ENCODE measurements around the gene ZCCHC7. TPM values are rescaled to one million over a fixed set of nuclear protein-coding genes. Genes with fewer than 3 reads are reported as not detected.

ZCCHC7 gene
- total and polyA plus RNA-seq, 10 of the 15 experiments (the other 5 are each of a cell fraction or from before 2014, with no cell fraction given): 42.9 to 178 (median 53.3) TPM

DNA sequence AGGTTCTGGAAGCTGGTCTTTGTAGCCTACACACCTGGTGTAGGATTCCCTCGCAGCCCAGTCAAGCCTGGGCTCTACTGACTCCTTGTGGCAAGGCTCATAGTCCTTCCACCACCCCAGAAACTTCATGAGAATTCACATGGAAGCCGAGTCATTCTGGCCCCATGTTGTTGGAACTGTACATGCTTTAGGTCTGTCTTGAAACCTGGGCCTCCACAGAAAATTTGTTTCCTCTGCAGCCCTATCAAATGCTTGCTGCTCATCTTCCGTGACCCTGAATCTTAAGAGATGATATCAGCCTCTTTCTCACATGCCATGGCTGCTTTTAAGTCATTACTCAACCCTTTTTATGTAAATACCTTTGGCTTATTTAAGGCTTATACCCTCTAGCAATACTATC is 188.8 kb downstream of the ZCCHC7 start (continued):
- TF ChIP-seq, protein P1, sequence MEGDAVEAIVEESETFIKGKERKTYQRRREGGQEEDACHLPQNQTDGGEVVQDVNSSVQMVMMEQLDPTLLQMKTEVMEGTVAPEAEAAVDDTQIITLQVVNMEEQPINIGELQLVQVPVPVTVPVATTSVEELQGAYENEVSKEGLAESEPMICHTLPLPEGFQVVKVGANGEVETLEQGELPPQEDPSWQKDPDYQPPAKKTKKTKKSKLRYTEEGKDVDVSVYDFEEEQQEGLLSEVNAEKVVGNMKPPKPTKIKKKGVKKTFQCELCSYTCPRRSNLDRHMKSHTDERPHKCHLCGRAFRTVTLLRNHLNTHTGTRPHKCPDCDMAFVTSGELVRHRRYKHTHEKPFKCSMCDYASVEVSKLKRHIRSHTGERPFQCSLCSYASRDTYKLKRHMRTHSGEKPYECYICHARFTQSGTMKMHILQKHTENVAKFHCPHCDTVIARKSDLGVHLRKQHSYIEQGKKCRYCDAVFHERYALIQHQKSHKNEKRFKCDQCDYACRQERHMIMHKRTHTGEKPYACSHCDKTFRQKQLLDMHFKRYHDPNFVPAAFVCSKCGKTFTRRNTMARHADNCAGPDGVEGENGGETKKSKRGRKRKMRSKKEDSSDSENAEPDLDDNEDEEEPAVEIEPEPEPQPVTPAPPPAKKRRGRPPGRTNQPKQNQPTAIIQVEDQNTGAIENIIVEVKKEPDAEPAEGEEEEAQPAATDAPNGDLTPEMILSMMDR (IDR thresholded peaks at IDR 0.05 in 2 of 3, conservative IDR thresholded peaks at IDR 0.05 in 1 of 3; ENCODE audit: control insufficient read depth in 2 of 3, extremely low read depth in 1 of 3, insufficient read depth in 1 of 3, low read depth in 3 of 3, low read length in 3 of 3): peak; percentile 55 to 62 (median 58)
- TF ChIP-seq TCF7 (IDR thresholded peaks at IDR 0.05; ENCODE audit: borderline replicate concordance) (no peak), PAX8 (IDR thresholded peaks at IDR 0.05) (no peak), ZNF24 (IDR thresholded peaks at IDR 0.05) (no peak), SRF (IDR thresholded peaks at IDR 0.05; ENCODE audit: low read depth in 2 of 2, low read length in 2 of 2) (no peak), SUZ12 (IDR thresholded peaks at IDR 0.05; ENCODE audit: unreplicated experiment) (no peak), HDGF (IDR thresholded peaks at IDR 0.05) (no peak), GABPA (IDR thresholded peaks at IDR 0.05; ENCODE audit: low read depth) (no peak), PAX5 (IDR thresholded peaks at IDR 0.05; ENCODE audit: borderline replicate concordance, low read depth, low read length) (0 out of 2 replicates have a peak, but pooled peaks have one; percentile 48), CHD2 (IDR thresholded peaks at IDR 0.05; ENCODE audit: borderline replicate concordance, low read depth, low read length) (no peak), SMC3 (IDR thresholded peaks at IDR 0.05; ENCODE audit: borderline replicate concordance, low read length) (peak; percentile 56; the same call in 1 of the 2 replicates), YBX1 (IDR thresholded peaks at IDR 0.05) (no peak), BRCA1 (IDR thresholded peaks at IDR 0.05; ENCODE audit: low read depth, low read length) (no peak), CREM (IDR thresholded peaks at IDR 0.05; ENCODE audit: low read depth) (0 out of 2 replicates have a peak, but pooled peaks have one; percentile 8), TARDBP (IDR thresholded peaks at IDR 0.05; ENCODE audit: borderline replicate concordance) (no peak), RCOR1 (conservative IDR thresholded peaks at IDR 0.05; ENCODE audit: low read depth, low read length) (no peak), HCFC1 (IDR thresholded peaks at IDR 0.05; ENCODE audit: low read length) (no peak), NFYA (IDR thresholded peaks at IDR 0.05; ENCODE audit: borderline replicate concordance, low read depth, low read length) (no peak), LARP7 (IDR thresholded peaks at IDR 0.05) (no peak), RAD21 (IDR thresholded peaks at IDR 0.05; ENCODE audit: insufficient read depth, low read depth, low read length) (peak; percentile 83), MEF2B (IDR thresholded peaks at IDR 0.05; ENCODE audit: partially characterized antibody, poor library complexity, severe bottlenecking) (no peak), EZH2 (IDR thresholded peaks at IDR 0.05; ENCODE audit: borderline replicate concordance, control insufficient read depth, low read depth, low read length) (no peak), BCL11A (IDR thresholded peaks at IDR 0.05; ENCODE audit: low read depth, low read length) (no peak), TAF1 (IDR thresholded peaks at IDR 0.05; ENCODE audit: borderline replicate concordance, low read depth, low read length) (no peak), TCF12 (IDR thresholded peaks at IDR 0.05; ENCODE audit: low read depth, low read length) (peak; percentile 57; the same call in 1 of the 2 replicates), JUND (IDR thresholded peaks at IDR 0.05; ENCODE audit: low read depth, low read length) (no peak), ZNF384 (IDR thresholded peaks at IDR 0.05; ENCODE audit: borderline replicate concordance, low read depth, low read length) (no peak)
- TF ChIP-seq, protein P2, sequence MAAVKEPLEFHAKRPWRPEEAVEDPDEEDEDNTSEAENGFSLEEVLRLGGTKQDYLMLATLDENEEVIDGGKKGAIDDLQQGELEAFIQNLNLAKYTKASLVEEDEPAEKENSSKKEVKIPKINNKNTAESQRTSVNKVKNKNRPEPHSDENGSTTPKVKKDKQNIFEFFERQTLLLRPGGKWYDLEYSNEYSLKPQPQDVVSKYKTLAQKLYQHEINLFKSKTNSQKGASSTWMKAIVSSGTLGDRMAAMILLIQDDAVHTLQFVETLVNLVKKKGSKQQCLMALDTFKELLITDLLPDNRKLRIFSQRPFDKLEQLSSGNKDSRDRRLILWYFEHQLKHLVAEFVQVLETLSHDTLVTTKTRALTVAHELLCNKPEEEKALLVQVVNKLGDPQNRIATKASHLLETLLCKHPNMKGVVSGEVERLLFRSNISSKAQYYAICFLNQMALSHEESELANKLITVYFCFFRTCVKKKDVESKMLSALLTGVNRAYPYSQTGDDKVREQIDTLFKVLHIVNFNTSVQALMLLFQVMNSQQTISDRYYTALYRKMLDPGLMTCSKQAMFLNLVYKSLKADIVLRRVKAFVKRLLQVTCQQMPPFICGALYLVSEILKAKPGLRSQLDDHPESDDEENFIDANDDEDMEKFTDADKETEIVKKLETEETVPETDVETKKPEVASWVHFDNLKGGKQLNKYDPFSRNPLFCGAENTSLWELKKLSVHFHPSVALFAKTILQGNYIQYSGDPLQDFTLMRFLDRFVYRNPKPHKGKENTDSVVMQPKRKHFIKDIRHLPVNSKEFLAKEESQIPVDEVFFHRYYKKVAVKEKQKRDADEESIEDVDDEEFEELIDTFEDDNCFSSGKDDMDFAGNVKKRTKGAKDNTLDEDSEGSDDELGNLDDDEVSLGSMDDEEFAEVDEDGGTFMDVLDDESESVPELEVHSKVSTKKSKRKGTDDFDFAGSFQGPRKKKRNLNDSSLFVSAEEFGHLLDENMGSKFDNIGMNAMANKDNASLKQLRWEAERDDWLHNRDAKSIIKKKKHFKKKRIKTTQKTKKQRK (IDR thresholded peaks at IDR 0.05; ENCODE audit: low read depth, low read length): no peak

All from GM12878 (cell line).